MV-4-11 (cell line): ENCODE measurements around the gene RNF224.
"Not testable (repeated sequence)": the region's sequence is repeated elsewhere in the genome, so short reads cannot be mapped to it uniquely, and the experiment has no call there.

ENCODE experiments used
- DNase-seq: peaks from one replicate; lab custom pipeline; 2025; lab: John Stamatoyannopoulos, UW

Gene RNF224

GRCh38 chr9:137228506-137228967, 1.2 kb downstream of the RNF224 start:
- DNase-seq, result no peak

DNA sequence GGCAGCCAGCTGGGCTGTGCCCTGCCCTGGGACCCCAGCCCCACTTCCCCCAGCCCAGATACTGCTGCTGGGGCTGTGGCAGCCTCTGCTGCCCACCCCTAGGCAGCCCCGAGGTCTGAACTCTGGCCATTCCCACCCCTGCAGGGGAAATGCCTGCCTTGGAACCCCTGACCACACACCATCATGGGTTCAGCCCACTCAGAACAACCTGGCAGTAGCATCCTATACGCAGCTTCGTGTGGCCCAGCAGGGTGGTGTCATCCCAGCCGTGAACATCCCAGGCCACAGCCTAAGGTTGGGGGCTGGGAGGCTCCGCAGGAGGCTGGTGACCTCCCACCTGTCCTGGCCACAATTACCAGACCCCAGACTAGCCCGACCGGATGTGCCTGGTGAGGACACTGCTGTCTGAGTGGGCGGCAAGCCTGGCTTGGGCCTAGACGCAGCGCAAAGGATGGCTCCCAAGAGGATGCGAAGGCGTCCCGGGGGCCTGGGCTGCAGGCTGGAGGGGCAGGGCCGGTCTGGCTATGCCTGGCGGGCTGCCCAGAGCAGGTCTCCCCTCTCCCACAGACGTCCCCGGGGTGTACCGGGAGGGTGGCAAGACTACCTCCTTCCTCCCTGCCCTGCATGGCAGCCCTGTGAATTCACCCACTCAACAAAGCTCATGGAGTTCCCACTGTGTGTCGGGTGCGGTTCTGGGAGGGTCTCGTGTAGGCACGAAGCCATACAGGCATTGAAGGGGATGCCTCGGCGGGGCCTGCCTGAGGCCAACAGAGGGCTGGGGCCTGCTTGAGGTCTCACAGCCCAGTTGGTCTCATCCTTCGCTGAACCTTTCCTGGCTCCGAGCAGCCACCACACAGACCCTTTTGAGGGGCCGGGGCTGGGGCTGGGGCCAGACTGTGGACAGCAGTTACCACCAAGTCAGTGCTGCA, 1.9 kb downstream of the RNF224 start:
- no peak for DNase-seq

DNA sequence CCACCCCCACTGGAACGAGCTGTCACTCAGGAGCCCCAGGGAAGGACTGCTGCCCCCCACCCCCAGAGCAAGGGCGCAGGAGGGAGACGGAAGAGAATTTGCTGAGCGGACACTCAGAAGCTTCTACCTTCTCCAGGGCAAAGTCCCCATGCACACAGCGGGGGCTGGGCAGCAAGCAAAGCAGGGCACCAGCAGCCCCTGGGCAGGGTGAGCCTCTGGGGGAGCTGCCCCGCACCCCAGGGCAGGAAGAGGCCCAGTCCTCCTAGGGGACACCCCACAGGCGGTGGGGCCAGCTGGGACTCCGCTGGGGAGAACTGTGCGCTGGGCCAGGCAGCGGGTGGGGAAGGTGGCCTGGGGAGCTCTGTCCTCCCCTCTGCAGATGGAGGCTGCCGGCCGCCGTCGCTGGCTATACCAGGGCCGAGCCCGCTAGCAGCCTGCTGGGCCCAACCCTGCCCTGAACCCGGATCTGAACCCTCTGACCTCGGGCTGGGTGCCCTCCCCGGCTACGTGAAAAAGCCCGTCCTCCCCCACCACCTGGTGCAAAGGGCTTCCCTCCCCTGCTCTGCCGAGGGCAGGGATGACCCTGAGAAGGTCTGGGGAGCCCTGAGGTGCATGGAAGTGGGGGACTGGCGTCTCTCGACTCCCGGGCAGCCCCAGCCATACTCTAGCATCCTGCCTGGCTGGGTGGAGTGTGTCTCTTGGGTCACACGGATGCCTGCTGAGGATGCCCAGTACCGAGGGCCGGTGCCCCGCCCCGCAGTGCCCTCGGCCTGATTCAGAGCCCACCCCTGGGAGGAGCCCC, 2.8 kb downstream of the RNF224 start:
- DNase-seq, result no peak

- no peak for DNase-seq
These were observed 3.5 kb downstream of the RNF224 start, which contains the start of gene SLC34A3 for GRCh38 chr9:137230705-137231371. Gene SLC34A3, plus strand, starts transcription at chr9:137230901. Its CDS starts 802 bp downstream, at chr9:137231703.

- DNase-seq, result no peak
These were observed 4.2 kb downstream of the RNF224 start for GRCh38 chr9:137231372-137232039.

GRCh38 chr9:137232101-137232500, 4.8 kb downstream of the RNF224 start:
- no peak for DNase-seq

DNA sequence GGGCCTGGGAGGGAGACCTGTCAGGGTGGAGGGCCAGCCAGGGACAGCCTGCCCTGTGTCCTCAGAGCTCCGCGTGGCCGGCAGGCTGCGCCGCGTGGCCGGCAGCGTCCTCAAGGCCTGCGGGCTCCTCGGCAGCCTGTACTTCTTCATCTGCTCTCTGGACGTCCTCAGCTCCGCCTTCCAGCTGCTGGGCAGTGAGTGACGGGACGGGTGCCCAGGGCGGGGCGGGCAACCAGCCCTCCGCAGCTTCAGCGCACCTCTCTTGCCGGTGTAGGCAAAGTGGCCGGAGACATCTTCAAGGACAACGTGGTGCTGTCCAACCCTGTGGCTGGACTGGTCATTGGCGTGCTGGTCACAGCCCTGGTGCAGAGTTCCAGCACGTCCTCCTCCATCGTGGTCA, 5.2 kb downstream of the RNF224 start:
- no peak for DNase-seq

GRCh38 chr9:137233143-137233980, 6.1 kb downstream of the RNF224 start:
- no peak for DNase-seq

DNA sequence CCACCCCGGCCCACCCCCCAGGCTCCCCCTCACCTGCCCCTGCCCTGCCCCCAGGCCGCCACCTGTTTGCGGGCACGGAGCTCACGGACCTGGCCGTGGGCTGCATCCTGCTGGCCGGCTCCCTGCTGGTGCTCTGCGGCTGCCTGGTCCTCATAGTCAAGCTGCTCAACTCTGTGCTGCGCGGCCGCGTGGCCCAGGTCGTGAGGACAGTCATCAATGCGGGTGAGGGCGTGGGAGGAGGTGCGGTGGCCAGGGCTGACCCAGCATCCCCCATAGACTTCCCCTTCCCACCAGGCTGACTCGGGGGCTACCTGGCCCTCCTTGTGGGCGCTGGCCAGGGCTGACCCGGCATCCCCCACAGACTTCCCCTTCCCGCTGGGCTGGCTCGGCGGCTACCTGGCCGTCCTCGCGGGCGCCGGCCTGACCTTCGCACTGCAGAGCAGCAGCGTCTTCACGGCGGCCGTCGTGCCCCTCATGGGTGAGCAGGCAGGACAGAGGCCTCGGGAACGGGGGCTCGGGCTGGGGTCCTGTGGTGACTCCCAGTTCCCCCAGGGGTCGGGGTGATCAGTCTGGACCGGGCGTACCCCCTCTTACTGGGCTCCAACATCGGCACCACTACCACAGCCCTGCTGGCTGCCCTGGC, 6.9 kb downstream of the RNF224 start:
- no peak for DNase-seq

GRCh38 chr9:137234758-137235423, 7.6 kb downstream of the RNF224 start:
- DNase-seq, result no peak

GRCh38 chr9:137235424-137236237, 8.3 kb downstream of the RNF224 start:
- DNase-seq, result no peak

- DNase-seq, result peak; percentile 75
These were observed 9.1 kb downstream of the RNF224 start for GRCh38 chr9:137236238-137236935.

- no peak for DNase-seq
These were observed 9.7 kb downstream of the RNF224 start for GRCh38 chr9:137236936-137237421.

DNA sequence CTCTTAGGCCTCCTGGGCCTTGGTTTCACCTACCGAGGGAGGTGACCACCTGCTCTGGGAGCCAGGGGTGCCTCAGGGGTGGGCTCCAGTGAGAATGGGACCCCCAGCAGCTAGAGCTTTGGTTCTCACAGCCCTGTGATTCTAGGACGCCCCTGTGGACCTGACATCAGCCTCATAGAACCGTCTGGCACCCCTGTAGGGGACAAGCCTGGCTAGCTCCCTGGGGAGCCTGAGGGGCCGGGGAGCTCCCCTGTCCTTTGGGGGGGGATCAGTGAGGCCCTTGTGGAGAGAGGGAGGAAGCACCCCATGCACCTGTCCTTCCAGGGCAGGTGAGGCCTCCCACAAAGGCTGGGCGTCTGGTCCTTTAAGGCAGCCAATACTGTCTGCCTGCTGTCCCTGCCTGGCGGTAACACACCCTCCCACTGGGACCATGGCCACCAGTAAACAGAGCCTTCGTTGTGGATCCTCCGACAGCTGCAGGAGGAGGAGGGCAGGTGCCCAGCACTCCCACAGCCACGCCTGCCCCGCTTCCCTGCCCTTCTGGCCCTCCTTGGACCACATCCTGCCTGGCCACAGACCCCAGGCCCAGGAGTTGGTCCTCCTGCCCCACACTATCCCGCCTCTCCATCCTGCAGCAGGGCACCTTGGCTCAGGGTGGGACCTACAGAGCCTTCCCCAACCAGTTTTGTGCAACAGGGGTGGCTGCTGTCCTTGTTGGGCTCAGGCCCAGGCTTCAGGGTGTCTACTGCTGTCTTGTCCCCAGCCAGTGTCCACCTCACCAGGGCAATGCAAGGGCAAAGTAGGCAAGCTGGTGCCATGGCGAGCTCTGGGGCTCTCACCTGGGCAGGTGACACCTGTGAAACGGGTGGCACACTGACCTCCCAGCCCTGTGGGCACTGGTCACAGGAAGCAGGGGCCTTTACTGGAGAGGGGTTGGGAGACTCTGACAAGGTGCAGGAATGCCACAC, 10.7 kb downstream of the RNF224 start:
- no peak for DNase-seq

- DNase-seq, result not testable (repeated sequence)
These were observed 12.4 kb downstream of the RNF224 start for GRCh38 chr9:137239541-137240200.

GRCh38 chr9:137240318-137240840, 13.1 kb downstream of the RNF224 start:
- peak; percentile 79 for DNase-seq
